ENCODE data around the gene UBE3B.

- TF ChIP-seq CTCF (IDR thresholded peaks at IDR 0.05): no peak
- no peak for TF ChIP-seq POLR2A (IDR thresholded peaks at IDR 0.05; ENCODE audit: low read depth)
Measured at GRCh38 chr12:109547286-109547685, 69.9 kb downstream of the UBE3B start.
